Brain microvascular endothelial cell (primary cell): ENCODE results near the gene GIPC1.

Source experiments
- DNase-seq: peaks from one replicate; pipeline ENCODE4 v3.0.0-alpha.2; 2020
- H3K27ac ChIP-seq: fragments of 250-450 bp; sonication (Bioruptor Pico); 2 replicates; pipeline ENCODE4 v1.5.1; 2020; ENCODE audit warnings: mild to moderate bottlenecking, moderate library complexity
- H3K27me3 ChIP-seq: fragments of 250-450 bp; sonication (Bioruptor Pico); replicated peaks from 2 replicates; pipeline ENCODE4 v1.5.1; 2020; ENCODE audit warnings: mild to moderate bottlenecking
- H3K36me3 ChIP-seq: fragments of 250-450 bp; sonication (Bioruptor Pico); replicated peaks from 2 replicates; pipeline ENCODE4 v1.5.1; 2020; ENCODE audit warnings: mild to moderate bottlenecking
- H3K4me3 ChIP-seq: 2 replicates; pipeline ENCODE4 v1.5.1; 2011; ENCODE audit warnings: low read depth, mild to moderate bottlenecking, control low read depth, low read length, moderate library complexity
- in situ Hi-C: cut with HindIII; loops from 2 replicates; pipeline ENCODE4 v1.10.0; 2017; ENCODE audit warnings: low sequenced_read_pairs, low pct_ligation_motif_present
- TF ChIP-seq, protein P1 (sequence below): IDR thresholded peaks from 2 replicates; pipeline ENCODE4 v1.5.1; 2011; ENCODE audit warnings: low read depth, mild to moderate bottlenecking, moderate library complexity, low read length, control low read depth, inconsistent platforms; ENCODE audit errors: missing control alignments

The GIPC1 gene

DNA sequence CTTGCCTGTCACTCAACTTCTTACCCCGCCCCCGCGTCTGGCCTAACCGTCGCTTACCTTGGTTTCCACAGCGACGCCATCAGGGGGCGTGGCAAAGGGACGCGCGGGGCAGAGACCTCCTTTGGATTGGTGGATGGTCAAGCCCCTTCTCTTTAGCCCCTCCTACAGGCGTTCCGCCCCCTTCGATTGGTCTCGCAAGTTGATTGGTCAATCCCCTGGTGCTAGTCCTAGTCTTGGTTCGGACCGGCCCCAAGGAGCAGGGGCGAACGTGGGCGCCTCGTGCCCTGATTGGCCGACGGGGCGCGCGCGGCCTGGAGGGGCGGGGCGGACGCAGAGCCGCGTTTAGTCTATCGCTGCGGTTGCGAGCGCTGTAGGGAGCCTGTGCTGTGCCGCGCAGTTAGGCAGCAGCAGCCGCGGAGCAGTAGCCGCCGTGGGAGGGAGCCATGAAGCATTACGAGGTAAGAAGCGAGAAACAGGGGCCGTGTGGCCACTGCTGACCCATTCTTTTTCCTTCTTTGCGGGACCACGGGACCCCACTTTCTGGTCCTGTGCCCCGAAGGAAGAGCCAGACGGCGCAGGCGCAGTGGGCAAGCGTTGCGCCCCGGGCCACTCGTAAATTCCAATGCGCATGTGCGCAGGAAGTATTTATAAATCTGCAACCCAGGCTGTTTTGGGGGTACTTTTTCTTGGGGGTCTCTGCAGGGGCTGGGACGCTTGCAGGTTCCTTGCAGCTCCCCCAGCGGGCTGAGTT lies 33.5 kb upstream of the GIPC1 start, which contains the start of gene TECR:
TECR (plus strand) TSS at position 341 of the 751 bp plus-strand sequence; CDS start at position 444, 103 bp downstream.
- in situ Hi-C loops = no loop called here
- TF ChIP-seq, protein P1, sequence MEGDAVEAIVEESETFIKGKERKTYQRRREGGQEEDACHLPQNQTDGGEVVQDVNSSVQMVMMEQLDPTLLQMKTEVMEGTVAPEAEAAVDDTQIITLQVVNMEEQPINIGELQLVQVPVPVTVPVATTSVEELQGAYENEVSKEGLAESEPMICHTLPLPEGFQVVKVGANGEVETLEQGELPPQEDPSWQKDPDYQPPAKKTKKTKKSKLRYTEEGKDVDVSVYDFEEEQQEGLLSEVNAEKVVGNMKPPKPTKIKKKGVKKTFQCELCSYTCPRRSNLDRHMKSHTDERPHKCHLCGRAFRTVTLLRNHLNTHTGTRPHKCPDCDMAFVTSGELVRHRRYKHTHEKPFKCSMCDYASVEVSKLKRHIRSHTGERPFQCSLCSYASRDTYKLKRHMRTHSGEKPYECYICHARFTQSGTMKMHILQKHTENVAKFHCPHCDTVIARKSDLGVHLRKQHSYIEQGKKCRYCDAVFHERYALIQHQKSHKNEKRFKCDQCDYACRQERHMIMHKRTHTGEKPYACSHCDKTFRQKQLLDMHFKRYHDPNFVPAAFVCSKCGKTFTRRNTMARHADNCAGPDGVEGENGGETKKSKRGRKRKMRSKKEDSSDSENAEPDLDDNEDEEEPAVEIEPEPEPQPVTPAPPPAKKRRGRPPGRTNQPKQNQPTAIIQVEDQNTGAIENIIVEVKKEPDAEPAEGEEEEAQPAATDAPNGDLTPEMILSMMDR = no peak
- H3K4me3 ChIP-seq = peak within 1 kb of the TSS; percentile 73
- peak within 1 kb of the TSS; percentile 49 for H3K27ac ChIP-seq
- no peaks in the 10 kb centered on the region for H3K27me3 ChIP-seq
- H3K36me3 ChIP-seq = no peaks in the 10 kb centered on the region
- peak; percentile 100 for DNase-seq

GRCh38 chr19:14528419-14529253 lies 32.7 kb upstream of the GIPC1 start:
- no peak for DNase-seq
- Histone ChIP-seq H3K27me3 (no peaks in the 10 kb centered on the region), H3K36me3 (no peaks in the 10 kb centered on the region), H3K4me3 (peak overlapping the region; percentile 73), H3K27ac (peak overlapping the region; percentile 49)
- in situ Hi-C loops = no loop called here
- TF ChIP-seq, protein P1 = no peak

GRCh38 chr19:14526423-14526822 lies 30.5 kb upstream of the GIPC1 start:
- in situ Hi-C loops = no loop called here
- no peak overlapping the region for H3K27ac ChIP-seq
- no peak overlapping the region for H3K4me3 ChIP-seq
- no peaks in the 10 kb centered on the region for H3K27me3 ChIP-seq
- H3K36me3 ChIP-seq = no peaks in the 10 kb centered on the region
- DNase-seq = no peak
- TF ChIP-seq, protein P1 = no peak

GRCh38 chr19:14525729-14526128 lies 29.8 kb upstream of the GIPC1 start:
- in situ Hi-C loops = no loop called here
- Histone ChIP-seq H3K4me3 (no peak overlapping the region), H3K27ac (no peak overlapping the region), H3K27me3 (no peaks in the 10 kb centered on the region), H3K36me3 (no peaks in the 10 kb centered on the region)
- DNase-seq = no peak
- TF ChIP-seq, protein P1 = no peak

GRCh38 chr19:14520543-14520942 lies 24.6 kb upstream of the GIPC1 start:
- TF ChIP-seq, protein P1 = no peak
- in situ Hi-C loops = no loop called here
- Histone ChIP-seq H3K27me3 (no peaks in the 10 kb centered on the region), H3K36me3 (peaks cover 14% of the 10 kb centered on the region), H3K27ac (no peak overlapping the region), H3K4me3 (no peak overlapping the region)
- DNase-seq = no peak
